ENCODE measurements around the gene ETS2. TPM values are rescaled to one million over a fixed set of nuclear protein-coding genes. Genes with fewer than 3 reads are reported as not detected.

Gene ETS2
- total RNA-seq, 4 donors from 2014 or later, result 72.6 to 147 (median 98.5) TPM

DNA sequence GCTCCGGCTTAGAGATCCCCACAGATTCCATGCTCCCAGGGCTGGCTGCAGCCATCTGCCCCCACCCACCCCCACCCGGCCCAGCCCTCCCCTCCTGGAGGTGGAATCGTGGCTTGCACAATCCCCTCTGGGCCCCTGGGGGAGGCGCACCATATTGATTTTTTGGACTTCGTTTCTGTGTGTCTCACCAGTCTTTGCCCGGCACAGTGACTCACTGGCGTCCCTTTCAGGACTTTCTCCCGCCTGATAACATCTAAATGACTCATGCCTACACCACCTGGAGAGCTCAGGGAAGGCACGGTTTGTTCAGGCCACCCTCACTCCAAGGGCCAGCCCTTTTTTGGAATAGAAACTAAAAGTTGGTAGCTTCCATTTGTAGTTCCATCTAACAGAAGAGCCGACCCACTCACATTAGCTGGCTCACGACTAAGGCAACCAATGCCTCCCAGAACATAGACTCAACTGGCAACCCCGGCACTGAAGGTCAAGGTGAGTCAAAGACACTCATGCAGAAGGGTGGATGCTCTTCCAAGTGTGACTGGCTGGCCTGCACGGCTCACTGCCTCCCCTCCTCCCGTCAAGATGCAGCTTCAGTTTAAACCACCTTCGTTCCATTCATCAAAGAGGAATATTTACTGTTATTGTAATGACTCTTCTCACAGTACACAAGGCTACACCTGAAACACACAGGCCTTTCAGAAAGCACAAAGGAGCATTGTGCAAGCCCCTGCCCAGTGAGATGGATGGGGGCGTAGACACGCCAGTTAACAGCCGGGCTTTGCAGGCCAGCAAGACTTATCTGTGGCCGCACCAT lies 18.1 kb upstream of the ETS2 start:
- no peak for TF ChIP-seq POLR2A (IDR thresholded peaks at IDR 0.05)
- TF ChIP-seq, protein P1, sequence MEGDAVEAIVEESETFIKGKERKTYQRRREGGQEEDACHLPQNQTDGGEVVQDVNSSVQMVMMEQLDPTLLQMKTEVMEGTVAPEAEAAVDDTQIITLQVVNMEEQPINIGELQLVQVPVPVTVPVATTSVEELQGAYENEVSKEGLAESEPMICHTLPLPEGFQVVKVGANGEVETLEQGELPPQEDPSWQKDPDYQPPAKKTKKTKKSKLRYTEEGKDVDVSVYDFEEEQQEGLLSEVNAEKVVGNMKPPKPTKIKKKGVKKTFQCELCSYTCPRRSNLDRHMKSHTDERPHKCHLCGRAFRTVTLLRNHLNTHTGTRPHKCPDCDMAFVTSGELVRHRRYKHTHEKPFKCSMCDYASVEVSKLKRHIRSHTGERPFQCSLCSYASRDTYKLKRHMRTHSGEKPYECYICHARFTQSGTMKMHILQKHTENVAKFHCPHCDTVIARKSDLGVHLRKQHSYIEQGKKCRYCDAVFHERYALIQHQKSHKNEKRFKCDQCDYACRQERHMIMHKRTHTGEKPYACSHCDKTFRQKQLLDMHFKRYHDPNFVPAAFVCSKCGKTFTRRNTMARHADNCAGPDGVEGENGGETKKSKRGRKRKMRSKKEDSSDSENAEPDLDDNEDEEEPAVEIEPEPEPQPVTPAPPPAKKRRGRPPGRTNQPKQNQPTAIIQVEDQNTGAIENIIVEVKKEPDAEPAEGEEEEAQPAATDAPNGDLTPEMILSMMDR (IDR thresholded peaks at IDR 0.05), result no peak
- intact Hi-C loops (cut with DNase I; ENCODE audit: low total_unique reads), result no loop called here
- H3K4me1 ChIP-seq, result no peaks in the 10 kb centered on the region
- no peaks in the 10 kb centered on the region for H3K27me3 ChIP-seq
- no peak for DNase-seq
- no peaks in the 10 kb centered on the region for H3K9me3 ChIP-seq
- no peak overlapping the region for H3K27ac ChIP-seq
- H3K4me3 ChIP-seq, result no peak overlapping the region
- no peaks in the 10 kb centered on the region for H3K36me3 ChIP-seq

DNA sequence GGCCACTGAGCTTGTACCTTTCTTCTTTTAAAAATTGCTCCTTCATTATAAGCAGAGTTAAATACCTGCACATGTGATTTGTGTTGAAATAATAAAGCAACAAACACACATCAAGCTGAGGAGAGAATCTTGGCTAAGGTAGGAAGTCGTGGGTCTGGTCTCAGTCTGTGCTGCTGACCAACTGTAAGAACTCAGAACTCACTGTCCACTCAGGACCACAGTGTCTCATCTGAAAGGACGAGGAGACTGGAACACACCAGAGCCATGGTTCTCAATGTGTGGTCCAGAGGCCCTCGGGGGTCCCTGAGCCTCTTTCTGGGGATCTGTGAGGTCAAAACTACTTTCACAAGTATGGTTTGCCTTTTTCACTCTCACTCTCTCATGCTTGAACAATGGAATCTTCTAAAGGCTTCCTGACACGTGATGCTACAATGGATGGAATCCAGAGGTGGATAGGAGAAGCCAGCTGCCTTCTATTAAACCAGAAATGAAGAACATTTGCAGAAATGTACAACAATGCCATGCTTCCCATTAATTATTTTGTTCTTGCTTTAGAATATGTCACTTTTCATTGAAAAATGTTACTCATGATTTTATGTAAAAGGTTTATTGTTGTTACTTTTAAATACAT lies 17.3 kb upstream of the ETS2 start:
- TF ChIP-seq POLR2A (IDR thresholded peaks at IDR 0.05), result no peak
- TF ChIP-seq, protein P1 (IDR thresholded peaks at IDR 0.05), result no peak
- no peaks in the 10 kb centered on the region for H3K4me1 ChIP-seq
- DNase-seq, result no peak
- H3K9me3 ChIP-seq, result no peaks in the 10 kb centered on the region
- no peak overlapping the region for H3K27ac ChIP-seq
- no peaks in the 10 kb centered on the region for H3K27me3 ChIP-seq
- intact Hi-C loops (cut with DNase I; ENCODE audit: low total_unique reads), result no loop called here
- H3K4me3 ChIP-seq, result no peak overlapping the region
- H3K36me3 ChIP-seq, result no peaks in the 10 kb centered on the region

DNA sequence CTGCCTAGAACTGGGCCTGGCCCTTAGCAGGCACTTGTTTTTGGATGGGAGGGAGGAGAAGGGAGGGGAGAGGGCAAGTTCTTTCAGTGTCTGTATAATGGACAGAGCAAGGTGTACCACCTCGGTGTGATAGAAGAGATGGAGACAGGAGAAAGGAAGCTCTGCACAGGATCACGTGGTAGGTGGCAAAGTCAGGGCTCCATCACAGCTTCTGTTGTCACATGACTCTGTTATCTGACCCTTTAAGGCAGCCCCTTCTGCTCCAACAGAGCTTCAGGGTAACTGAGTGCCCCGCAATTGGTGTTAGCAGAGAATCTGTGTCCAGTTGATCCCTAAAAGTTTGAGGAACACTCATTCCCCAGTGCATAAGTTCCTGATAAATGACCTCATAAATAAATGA lies 16.5 kb upstream of the ETS2 start:
- intact Hi-C loops (cut with DNase I; ENCODE audit: low total_unique reads), result no loop called here
- H3K9me3 ChIP-seq, result no peaks in the 10 kb centered on the region
- H3K36me3 ChIP-seq, result no peaks in the 10 kb centered on the region
- H3K4me3 ChIP-seq, result no peak overlapping the region
- no peaks in the 10 kb centered on the region for H3K27me3 ChIP-seq
- H3K27ac ChIP-seq, result no peak overlapping the region
- DNase-seq, result no peak
- no peaks in the 10 kb centered on the region for H3K4me1 ChIP-seq
- no peak for TF ChIP-seq POLR2A (IDR thresholded peaks at IDR 0.05)
- TF ChIP-seq, protein P1 (IDR thresholded peaks at IDR 0.05), result no peak

DNA sequence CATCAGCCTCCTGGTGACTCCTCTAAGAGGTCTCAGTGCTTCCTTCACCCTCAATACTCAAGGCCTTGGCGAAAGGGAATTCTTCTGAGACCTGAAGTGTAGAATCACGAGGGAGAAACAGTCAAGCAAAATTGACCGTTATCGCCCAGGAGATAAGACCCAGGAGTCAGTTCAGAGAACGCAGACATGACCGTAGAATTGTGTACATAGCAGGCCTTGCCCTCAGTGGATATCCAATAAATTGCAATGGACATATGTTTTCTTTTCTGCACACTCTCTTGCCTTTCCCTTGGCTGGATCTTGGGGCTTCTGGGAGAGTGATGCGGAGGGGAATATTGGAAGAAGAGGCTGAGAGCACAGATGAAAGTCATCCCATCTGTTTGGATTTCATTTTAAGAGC lies 15.7 kb upstream of the ETS2 start:
- H3K4me3 ChIP-seq, result no peak overlapping the region
- no peak for TF ChIP-seq POLR2A (IDR thresholded peaks at IDR 0.05)
- TF ChIP-seq, protein P1 (IDR thresholded peaks at IDR 0.05), result no peak
- intact Hi-C loops (cut with DNase I; ENCODE audit: low total_unique reads), result no loop called here
- H3K36me3 ChIP-seq, result no peaks in the 10 kb centered on the region
- H3K4me1 ChIP-seq, result no peaks in the 10 kb centered on the region
- no peaks in the 10 kb centered on the region for H3K27me3 ChIP-seq
- no peak for DNase-seq
- H3K9me3 ChIP-seq, result no peaks in the 10 kb centered on the region
- no peak overlapping the region for H3K27ac ChIP-seq

DNA sequence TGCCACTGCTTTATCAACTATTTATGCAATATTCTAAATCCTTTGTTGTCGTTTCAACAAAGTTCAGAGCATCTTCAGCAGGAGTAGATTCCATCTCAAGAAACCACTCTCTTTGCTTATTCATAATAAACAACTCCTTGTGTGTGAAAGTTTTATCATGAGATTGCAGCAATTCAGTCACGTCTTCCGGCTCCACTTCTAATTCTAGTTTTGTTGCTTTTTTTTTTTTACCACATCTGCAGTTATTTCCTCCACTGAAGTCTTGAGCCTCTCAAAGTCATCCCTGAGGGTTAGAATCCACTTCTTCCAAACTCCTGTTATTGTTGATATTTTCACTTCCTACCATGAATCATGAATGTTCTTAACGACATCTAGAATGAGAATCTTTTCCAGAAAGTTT lies 14.8 kb upstream of the ETS2 start:
- no peak for DNase-seq
- H3K27ac ChIP-seq, result no peak overlapping the region
- no peaks in the 10 kb centered on the region for H3K4me1 ChIP-seq
- H3K36me3 ChIP-seq, result no peaks in the 10 kb centered on the region
- no peak for TF ChIP-seq POLR2A (IDR thresholded peaks at IDR 0.05)
- TF ChIP-seq, protein P1 (IDR thresholded peaks at IDR 0.05), result no peak
- H3K9me3 ChIP-seq, result no peaks in the 10 kb centered on the region
- H3K4me3 ChIP-seq, result no peak overlapping the region
- no peaks in the 10 kb centered on the region for H3K27me3 ChIP-seq
- intact Hi-C loops (cut with DNase I; ENCODE audit: low total_unique reads), result no loop called here
